A549 (cell line): ENCODE results near the gene PRDM10. TPM values are rescaled to one million over a fixed set of nuclear protein-coding genes. Genes with fewer than 3 reads are reported as not detected.
A peak's percentile ranks its signal among the peaks of the same experiment; 100 is the strongest.

Experiments
- ATAC-seq, 2 experiments: fragments of 200-7000 bp in 1 of 2; fragments of >200 bp in 1 of 2; cut with Nextera tagmentation in 1 of 2; cut with Tn5 transposase in 1 of 2; 3 replicates each; pipeline versions ENCODE4 v1.8.0 to v1.9.1; 2018 to 2020; ENCODE audit warnings: mild to moderate bottlenecking in 1 of 2, moderate library complexity in 1 of 2
- CTCF ChIA-PET: fragments of 300-600 bp; sonication (Branson Sonifier 250); formaldehyde crosslinking; extraction: SDS; loops from one replicate; lab custom pipeline; 2021; ENCODE audit warnings: antibody characterized with exemption, inconsistent platforms; lab: Yijun Ruan, JAX
- POLR2A ChIA-PET: fragments of 350-600 bp; formaldehyde crosslinking; extraction: SDS; loops from one replicate; lab custom pipeline; 2021; ENCODE audit warnings: antibody characterized with exemption, inconsistent platforms; lab: Yijun Ruan, JAX
- DNase-seq, 2 experiments: peaks; one replicate each; pipeline versions ENCODE4 v3.0.0 to v3.0.0-alpha.2; 2011 to 2016; ENCODE audit warnings: low read depth in 1 of 2, low spot score in 1 of 2
- FAIRE-seq: peaks from 2 replicates; lab custom pipeline; 2011; peaks lifted over from hg19 to GRCh38; lab: Jason Lieb, UNC
- H3K27ac ChIP-seq, 2 experiments: fragments of >200 bp; sonication (Bioruptor Twin); formaldehyde crosslinking; 3 replicates each; pipeline ENCODE4 v1.5.1; 2016 to 2017
- H3K4me1 ChIP-seq: fragments of >200 bp; sonication (Bioruptor Twin); formaldehyde crosslinking; 3 replicates; pipeline ENCODE4 v1.6.1; 2016
- H3K4me2 ChIP-seq: fragments of >200 bp; sonication (Bioruptor Twin); formaldehyde crosslinking; 3 replicates; pipeline ENCODE4 v1.6.1; 2016
- H3K4me3 ChIP-seq: fragments of >200 bp; sonication (Bioruptor Twin); formaldehyde crosslinking; 3 replicates; pipeline ENCODE4 v1.5.1; 2016
- H3K9me3 ChIP-seq: fragments of >200 bp; sonication (Bioruptor Twin); formaldehyde crosslinking; 3 replicates; pipeline ENCODE4 v1.6.1; 2016
- BHLHE40 ChIP-seq: IDR thresholded peaks from 2 replicates; pipeline ENCODE4 v1.6.1; 2012; ENCODE audit warnings: low read depth, low read length, inconsistent platforms
- CBX8 ChIP-seq: fragments of 200-600 bp; sonication (generic); IDR thresholded peaks from 2 replicates; pipeline ENCODE4 v1.6.1; 2016
- CEBPB ChIP-seq, 2 experiments: fragments of >200 bp in 1 of 2; sonication (Bioruptor Twin) in 1 of 2; formaldehyde crosslinking in 1 of 2; IDR thresholded peaks; 2 replicates each; pipeline ENCODE4 v1.6.1; 2012 to 2016
- CHD2 ChIP-seq: fragments of 150-350 bp; IDR thresholded peaks from 2 replicates; pipeline ENCODE4 v1.6.1; 2014; ENCODE audit warnings: low read length; ENCODE audit not compliant: partially characterized antibody
- CHD4 ChIP-seq: fragments of 200-600 bp; sonication (generic); IDR thresholded peaks from 2 replicates; pipeline ENCODE4 v1.6.1; 2016; ENCODE audit warnings: antibody characterized with exemption, mild to moderate bottlenecking, borderline replicate concordance
- EHF ChIP-seq: fragments of 250-450 bp; sonication (Bioruptor Pico); IDR thresholded peaks from 2 replicates; pipeline ENCODE4 v1.5.0; 2020; ENCODE audit warnings: mild to moderate bottlenecking
- FOSB ChIP-seq: fragments of 250-450 bp; sonication (Bioruptor Pico); IDR thresholded peaks from 2 replicates; pipeline ENCODE4 v1.5.0; 2020; ENCODE audit warnings: mild to moderate bottlenecking, moderate library complexity
- FOSL2 ChIP-seq, 2 experiments: fragments of 450-650 bp in 1 of 2; fragments of >200 bp in 1 of 2; sonication (Bioruptor Twin) in 1 of 2; formaldehyde crosslinking; IDR thresholded peaks; 2 replicates each; pipeline versions ENCODE4 v1.5.0 to v1.6.1; 2016 to 2020; ENCODE audit warnings: mild to moderate bottlenecking in 1 of 2, moderate library complexity in 1 of 2
- HDAC2 ChIP-seq: fragments of 200-600 bp; sonication (generic); IDR thresholded peaks from 2 replicates; pipeline ENCODE4 v1.6.1; 2016
- HEYL ChIP-seq: fragments of 250-450 bp; sonication (Bioruptor Pico); IDR thresholded peaks from 2 replicates; pipeline ENCODE4 v1.8.0; 2021; ENCODE audit warnings: mild to moderate bottlenecking, moderate library complexity
- HOXB13 ChIP-seq: fragments of 250-450 bp; sonication (Bioruptor Pico); IDR thresholded peaks from 2 replicates; pipeline ENCODE4 v1.5.0; 2020; ENCODE audit warnings: low read depth, mild to moderate bottlenecking, moderate library complexity
- MAFK ChIP-seq: fragments of 450-650 bp; IDR thresholded peaks from 2 replicates; pipeline ENCODE4 v1.6.1; 2014; ENCODE audit not compliant: partially characterized antibody
- NPAS2 ChIP-seq: fragments of 250-450 bp; sonication (Bioruptor Pico); IDR thresholded peaks from 2 replicates; pipeline ENCODE4 v1.8.0; 2022; ENCODE audit warnings: mild to moderate bottlenecking, moderate library complexity, borderline replicate concordance
- PHF8 ChIP-seq: fragments of 200-600 bp; sonication (generic); IDR thresholded peaks from 2 replicates; pipeline ENCODE4 v1.6.1; 2016; ENCODE audit warnings: low read depth, mild to moderate bottlenecking, antibody characterized with exemption, moderate library complexity, borderline replicate concordance
- POLR2A ChIP-seq: IDR thresholded peaks from 2 replicates; pipeline ENCODE4 v1.6.1; 2012; ENCODE audit warnings: mild to moderate bottlenecking, low read length
- RAD21 ChIP-seq, 2 experiments: fragments of >200 bp in 1 of 2; sonication (Bioruptor Twin) in 1 of 2; formaldehyde crosslinking in 1 of 2; IDR thresholded peaks in 1 of 2; conservative IDR thresholded peaks in 1 of 2; 2 replicates in 1 of 2; 3 replicates in 1 of 2; pipeline ENCODE4 v1.6.1; 2012 to 2018; ENCODE audit warnings: inconsistent platforms in 1 of 2
- RCOR1 ChIP-seq: fragments of 150-350 bp; IDR thresholded peaks from 2 replicates; pipeline ENCODE4 v1.6.1; 2014; ENCODE audit warnings: antibody characterized with exemption, low read length, low read depth
- SMC3 ChIP-seq: fragments of >200 bp; sonication (Bioruptor Twin); formaldehyde crosslinking; IDR thresholded peaks from 3 replicates; pipeline ENCODE4 v1.6.1; 2018; ENCODE audit warnings: inconsistent platforms
- SREBF2 ChIP-seq: fragments of 450-650 bp; IDR thresholded peaks from 2 replicates; pipeline ENCODE4 v1.6.1; 2014; ENCODE audit warnings: mild to moderate bottlenecking, moderate library complexity
- TP53 ChIP-seq: fragments of 250-450 bp; sonication (Bioruptor Pico); IDR thresholded peaks from 2 replicates; pipeline ENCODE4 v1.5.0; 2021; ENCODE audit warnings: mild to moderate bottlenecking, moderate library complexity
- ZSCAN20 ChIP-seq: fragments of 250-450 bp; sonication (Bioruptor Pico); IDR thresholded peaks from 2 replicates; pipeline ENCODE4 v1.8.0; 2022; ENCODE audit warnings: mild to moderate bottlenecking, moderate library complexity
- WGBS: methylation state at CpG from one replicate; pipeline ENCODE4 v1.1.6; 2017; ENCODE audit errors: missing lambda C conversion rate; 5-methylcytosine and 5-hydroxymethylcytosine counted together
- polyA plus RNA-seq, 4 experiments: library from polyadenylated mRNA; depleted of rRNA in 3 of 4; stranded (reverse); fragments of >200 nt; fragmentation: RNase III in 1 of 4; extraction: RNeasy Plus Mini Kit Qiagen cat#74134 plus additional on column Dnase treatment in 1 of 4; gene quantifications; 2 replicates in 3 of 4; 3 replicates in 1 of 4; pipeline ENCODE4 v1.2.3, GENCODE V29; 2011 to 2017
- TF ChIP-seq, protein P1 (sequence below): fragments of 200-600 bp; sonication (generic); IDR thresholded peaks from 2 replicates; pipeline ENCODE4 v1.6.1; 2016; ENCODE audit warnings: antibody characterized with exemption, mild to moderate bottlenecking, moderate library complexity
- TF ChIP-seq, protein P2 (sequence below): fragments of >200 bp; sonication (Bioruptor Twin); formaldehyde crosslinking; IDR thresholded peaks from 3 replicates; pipeline ENCODE4 v1.6.1; 2016
- TF ChIP-seq, protein P3 (sequence below): IDR thresholded peaks from 2 replicates; pipeline ENCODE4 v1.6.1; 2012; ENCODE audit warnings: low read depth, borderline replicate concordance

PRDM10 gene
- polyA plus RNA-seq, 2 of the 4 experiments (the other 2 are of a cell fraction): 3.1 to 4.0 TPM

DNA sequence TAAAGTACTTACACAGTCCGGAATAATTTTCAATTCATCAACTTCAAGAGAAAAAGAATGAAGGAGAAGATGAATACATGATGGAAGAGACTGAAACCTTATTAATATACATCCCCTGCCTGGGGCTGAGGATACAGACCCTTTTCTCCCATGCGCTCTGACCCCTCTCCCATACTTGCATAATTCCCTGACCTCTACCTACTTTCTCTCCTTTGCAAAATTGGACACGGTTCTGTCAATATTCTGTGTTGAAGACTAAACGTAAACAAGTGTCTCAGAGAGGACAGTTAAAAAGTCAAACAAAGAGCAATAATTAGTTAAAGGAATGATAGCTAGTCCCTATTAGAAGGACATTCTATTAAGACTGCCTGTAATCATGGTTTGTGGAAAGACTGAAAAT is 7.5 kb downstream of the PRDM10 start:
- Histone ChIP-seq H3K4me2 (no peak overlapping the region), H3K27ac (no peak overlapping the region), H3K9me3 (no peaks in the 10 kb centered on the region), H3K4me1 (peaks cover 14% of the 10 kb centered on the region; the same call in 2 of the 3 replicates), H3K4me3 (no peak overlapping the region)
- DNase-seq (no peak), ATAC-seq (no peak), FAIRE-seq (no peak)
- ChIA-PET CTCF (no interaction called here), POLR2A (no interaction called here)
- WGBS: 83% methylated on average over 4 of the region's 4 CpGs
- TF ChIP-seq CHD2 (no peak), SMC3 (no peak), EHF (CRISPR knock-in tag) (no peak), FOSB (CRISPR knock-in tag) (no peak), ZSCAN20 (CRISPR knock-in tag) (no peak), MAFK (no peak), SREBF2 (no peak), CBX8 (no peak), BHLHE40 (no peak)
- TF ChIP-seq, protein P1, sequence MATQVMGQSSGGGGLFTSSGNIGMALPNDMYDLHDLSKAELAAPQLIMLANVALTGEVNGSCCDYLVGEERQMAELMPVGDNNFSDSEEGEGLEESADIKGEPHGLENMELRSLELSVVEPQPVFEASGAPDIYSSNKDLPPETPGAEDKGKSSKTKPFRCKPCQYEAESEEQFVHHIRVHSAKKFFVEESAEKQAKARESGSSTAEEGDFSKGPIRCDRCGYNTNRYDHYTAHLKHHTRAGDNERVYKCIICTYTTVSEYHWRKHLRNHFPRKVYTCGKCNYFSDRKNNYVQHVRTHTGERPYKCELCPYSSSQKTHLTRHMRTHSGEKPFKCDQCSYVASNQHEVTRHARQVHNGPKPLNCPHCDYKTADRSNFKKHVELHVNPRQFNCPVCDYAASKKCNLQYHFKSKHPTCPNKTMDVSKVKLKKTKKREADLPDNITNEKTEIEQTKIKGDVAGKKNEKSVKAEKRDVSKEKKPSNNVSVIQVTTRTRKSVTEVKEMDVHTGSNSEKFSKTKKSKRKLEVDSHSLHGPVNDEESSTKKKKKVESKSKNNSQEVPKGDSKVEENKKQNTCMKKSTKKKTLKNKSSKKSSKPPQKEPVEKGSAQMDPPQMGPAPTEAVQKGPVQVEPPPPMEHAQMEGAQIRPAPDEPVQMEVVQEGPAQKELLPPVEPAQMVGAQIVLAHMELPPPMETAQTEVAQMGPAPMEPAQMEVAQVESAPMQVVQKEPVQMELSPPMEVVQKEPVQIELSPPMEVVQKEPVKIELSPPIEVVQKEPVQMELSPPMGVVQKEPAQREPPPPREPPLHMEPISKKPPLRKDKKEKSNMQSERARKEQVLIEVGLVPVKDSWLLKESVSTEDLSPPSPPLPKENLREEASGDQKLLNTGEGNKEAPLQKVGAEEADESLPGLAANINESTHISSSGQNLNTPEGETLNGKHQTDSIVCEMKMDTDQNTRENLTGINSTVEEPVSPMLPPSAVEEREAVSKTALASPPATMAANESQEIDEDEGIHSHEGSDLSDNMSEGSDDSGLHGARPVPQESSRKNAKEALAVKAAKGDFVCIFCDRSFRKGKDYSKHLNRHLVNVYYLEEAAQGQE: no peak

DNA sequence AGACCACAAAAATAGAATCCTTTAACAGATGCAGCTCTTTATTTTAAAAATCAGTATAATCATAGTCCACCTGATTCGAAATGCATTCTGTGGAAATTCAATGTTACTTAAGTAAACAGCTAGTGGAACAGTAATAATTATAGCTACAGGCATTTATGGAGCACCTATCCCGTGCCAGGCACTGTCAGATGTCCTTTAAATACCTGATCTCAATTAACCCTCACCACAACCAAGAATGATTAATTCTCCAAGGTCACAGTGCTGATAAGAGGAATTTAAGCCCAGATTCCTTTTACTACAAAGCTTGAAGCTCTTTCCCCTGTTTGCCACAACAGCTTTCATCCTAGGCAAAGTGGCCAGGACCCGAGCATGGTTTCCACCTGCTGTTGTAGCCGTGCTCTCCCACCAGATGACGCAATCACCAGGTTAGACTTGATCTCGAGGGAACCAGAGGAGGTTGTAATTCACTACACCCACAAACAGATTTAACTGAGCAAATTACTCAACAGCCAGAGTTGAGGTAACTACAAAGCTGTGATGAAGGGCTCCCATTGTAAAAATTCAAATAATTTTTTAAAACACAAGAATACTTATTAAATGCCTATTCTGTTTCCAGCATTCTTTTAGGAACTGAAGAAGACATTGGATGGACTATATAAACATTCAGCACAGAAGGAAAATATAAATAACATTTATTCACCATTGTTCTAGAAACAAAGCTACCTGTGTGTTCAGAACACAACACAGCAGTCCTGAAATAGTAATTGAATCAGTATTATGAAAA is 10.3 kb downstream of the PRDM10 start:
- H3K9me3 ChIP-seq: no peaks in the 10 kb centered on the region
- DNase-seq (peak; percentile 15 to 20), FAIRE-seq (no peak), ATAC-seq (0 out of 6 replicates have a peak, but pooled peaks of 1 of the 2 experiments have one; percentile 38)
- CTCF ChIA-PET: interaction anchor here (1.0 to 1.1 kb wide), 2 partner anchors 12 to 154 kb away, joined by 3 to 7 read pairs; no protein-coding TSS in a partner anchor
- POLR2A ChIA-PET: interaction anchor here (2.1 kb wide), 1 partner anchor 11 kb away, joined by 18 read pairs; the partner anchor contains the start of gene PRDM10
- H3K4me2 ChIP-seq: no peak overlapping the region
- no peak overlapping the region for H3K27ac ChIP-seq
- WGBS: 51% methylated on average over 6 of the region's 6 CpGs
- TF ChIP-seq CEBPB (IDR thresholded peaks at IDR 0.05) (peak; percentile 54 to 81; a peak in 3 of 4 replicates), RAD21 (conservative IDR thresholded peaks at IDR 0.05 in 1 of 2, IDR thresholded peaks at IDR 0.05 in 1 of 2) (peak in 1 of 2 experiments; percentile 10; a peak in 1 of 5 replicates)
- TF ChIP-seq, protein P2, sequence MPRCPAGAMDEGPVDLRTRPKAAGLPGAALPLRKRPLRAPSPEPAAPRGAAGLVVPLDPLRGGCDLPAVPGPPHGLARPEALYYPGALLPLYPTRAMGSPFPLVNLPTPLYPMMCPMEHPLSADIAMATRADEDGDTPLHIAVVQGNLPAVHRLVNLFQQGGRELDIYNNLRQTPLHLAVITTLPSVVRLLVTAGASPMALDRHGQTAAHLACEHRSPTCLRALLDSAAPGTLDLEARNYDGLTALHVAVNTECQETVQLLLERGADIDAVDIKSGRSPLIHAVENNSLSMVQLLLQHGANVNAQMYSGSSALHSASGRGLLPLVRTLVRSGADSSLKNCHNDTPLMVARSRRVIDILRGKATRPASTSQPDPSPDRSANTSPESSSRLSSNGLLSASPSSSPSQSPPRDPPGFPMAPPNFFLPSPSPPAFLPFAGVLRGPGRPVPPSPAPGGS: no peak
- peaks cover 6% of the 10 kb centered on the region; the same call in 1 of the 3 replicates for H3K4me1 ChIP-seq
- H3K4me3 ChIP-seq: no peak overlapping the region

DNA sequence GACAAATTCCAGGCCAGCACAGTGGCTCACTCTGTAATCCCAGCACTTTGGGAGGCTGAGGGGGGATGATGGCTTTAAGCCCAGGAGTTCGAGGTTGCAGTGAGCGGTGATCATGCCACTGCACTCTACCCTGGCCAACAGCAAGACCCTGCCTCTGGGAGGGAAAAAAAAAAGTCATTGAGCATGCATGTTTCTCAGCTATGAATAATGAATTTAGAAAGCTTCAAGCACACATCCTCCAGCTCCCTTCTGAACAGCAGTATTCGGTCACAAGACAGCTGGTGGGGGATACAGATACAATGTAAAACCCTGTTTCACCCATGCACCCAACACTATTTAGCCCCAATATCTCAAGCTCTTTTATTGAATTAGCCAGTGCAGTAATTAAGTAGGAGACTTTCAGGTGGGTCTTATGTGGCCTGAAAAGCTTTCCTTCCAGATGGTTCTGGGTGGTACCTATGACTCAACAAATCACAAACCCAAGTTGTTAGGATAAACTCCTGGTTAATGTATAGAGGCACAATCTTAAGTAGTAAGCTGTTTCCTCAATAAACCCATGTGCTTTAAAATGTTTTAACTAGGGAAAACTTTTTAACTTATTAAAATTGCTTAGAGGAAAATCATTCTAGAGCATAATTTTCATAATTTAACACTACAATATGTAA is 13.4 kb downstream of the PRDM10 start:
- ChIA-PET POLR2A (interaction anchor here (1.2 kb wide), 1 partner anchor 13 kb away, joined by 9 read pairs; the partner anchor contains the start of gene PRDM10), CTCF (interaction anchor here (1.0 to 1.1 kb wide), 2 partner anchors 12 to 66 kb away, joined by 3 to 5 read pairs; no protein-coding TSS in a partner anchor)
- Histone ChIP-seq H3K4me1 (peaks cover 6% of the 10 kb centered on the region; the same call in 1 of the 3 replicates), H3K27ac (no peak overlapping the region), H3K9me3 (no peaks in the 10 kb centered on the region), H3K4me3 (no peak overlapping the region), H3K4me2 (no peak overlapping the region)
- no peak for TF ChIP-seq POLR2A
- no peak for TF ChIP-seq FOSL2 (IDR thresholded peaks at IDR 0.05)
- no peak for TF ChIP-seq FOSL2 (CRISPR knock-in tag; IDR thresholded peaks at IDR 0.05)
- no peak for TF ChIP-seq TP53 (CRISPR knock-in tag)
- no peak for TF ChIP-seq EHF (CRISPR knock-in tag)
- no peak for TF ChIP-seq NPAS2 (CRISPR knock-in tag)
- no peak for TF ChIP-seq PHF8
- TF ChIP-seq HEYL (CRISPR knock-in tag): no peak
- no peak for TF ChIP-seq HOXB13
- no peak for TF ChIP-seq CHD4
- no peak for TF ChIP-seq RAD21 (conservative IDR thresholded peaks at IDR 0.05 in 1 of 2, IDR thresholded peaks at IDR 0.05 in 1 of 2)
- no peak for TF ChIP-seq HDAC2
- no peak for TF ChIP-seq RCOR1
- TF ChIP-seq, protein P3, sequence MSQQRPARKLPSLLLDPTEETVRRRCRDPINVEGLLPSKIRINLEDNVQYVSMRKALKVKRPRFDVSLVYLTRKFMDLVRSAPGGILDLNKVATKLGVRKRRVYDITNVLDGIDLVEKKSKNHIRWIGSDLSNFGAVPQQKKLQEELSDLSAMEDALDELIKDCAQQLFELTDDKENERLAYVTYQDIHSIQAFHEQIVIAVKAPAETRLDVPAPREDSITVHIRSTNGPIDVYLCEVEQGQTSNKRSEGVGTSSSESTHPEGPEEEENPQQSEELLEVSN: no peak
- TF ChIP-seq CEBPB (IDR thresholded peaks at IDR 0.05): no peak
- WGBS: 84% methylated on average over 3 of the region's 3 CpGs
- DNase-seq (no peak), FAIRE-seq (no peak), ATAC-seq (no peak)
